CD4-positive, alpha-beta T cell treated with Interleukin-4 for 4 hours (primary cell): ENCODE results near the gene SPOCK2.
"Not testable (repeated sequence)": the region's sequence is repeated elsewhere in the genome, so short reads cannot be mapped to it uniquely, and the experiment has no call there.

ENCODE experiments used
- DNase-seq: peaks from one replicate; pipeline ENCODE4 v3.0.0-alpha.2; 2020

The SPOCK2 gene

GRCh38 chr10:72087969-72088888, at the start of gene SPOCK2:
SPOCK2 (minus strand) TSS chr10:72088551; CDS start chr10:72088328, 223 bp downstream.
- peak; percentile 82 for DNase-seq

- DNase-seq, result no peak
These were observed 49.2 kb upstream of the SPOCK2 start for GRCh38 chr10:72137583-72137982.

GRCh38 chr10:72136225-72136624, 47.9 kb upstream of the SPOCK2 start:
- not testable (repeated sequence) for DNase-seq

GRCh38 chr10:72134785-72135767, 46.7 kb upstream of the SPOCK2 start:
- peak; percentile 7 for DNase-seq

- DNase-seq, result no peak
These were observed 45.2 kb upstream of the SPOCK2 start for GRCh38 chr10:72133517-72133916.

- DNase-seq, result no peak
These were observed 44.5 kb upstream of the SPOCK2 start for GRCh38 chr10:72132854-72133253.

GRCh38 chr10:72127571-72127970, 39.2 kb upstream of the SPOCK2 start:
- DNase-seq, result no peak

- no peak for DNase-seq
These were observed 38.5 kb upstream of the SPOCK2 start for GRCh38 chr10:72126872-72127232.

- peak; percentile 33 for DNase-seq
These were observed 38.0 kb upstream of the SPOCK2 start for GRCh38 chr10:72126184-72126871.

GRCh38 chr10:72124989-72125388, 36.6 kb upstream of the SPOCK2 start:
- no peak for DNase-seq

- DNase-seq, result no peak
These were observed 36.0 kb upstream of the SPOCK2 start for GRCh38 chr10:72124381-72124780.

GRCh38 chr10:72123616-72124015, 35.3 kb upstream of the SPOCK2 start:
- DNase-seq, result no peak

GRCh38 chr10:72122221-72122620, 33.9 kb upstream of the SPOCK2 start:
- DNase-seq, result no peak

- no peak for DNase-seq
These were observed 33.0 kb upstream of the SPOCK2 start for GRCh38 chr10:72121389-72121788.

- DNase-seq, result no peak
These were observed 28.0 kb upstream of the SPOCK2 start for GRCh38 chr10:72116372-72116771.

- no peak for DNase-seq
These were observed 26.5 kb upstream of the SPOCK2 start for GRCh38 chr10:72114706-72115450.

GRCh38 chr10:72110673-72111401, 22.5 kb upstream of the SPOCK2 start:
- no peak for DNase-seq

- peak; percentile 23 for DNase-seq
These were observed 21.3 kb upstream of the SPOCK2 start for GRCh38 chr10:72109636-72110157.

GRCh38 chr10:72108830-72109635, 20.7 kb upstream of the SPOCK2 start:
- no peak for DNase-seq

- not testable (repeated sequence) for DNase-seq
These were observed 19.6 kb upstream of the SPOCK2 start for GRCh38 chr10:72108004-72108370.
